Astrocyte (in vitro differentiated cells and primary cell): Measurements from ENCODE around the gene ACSF3. TPM values are rescaled to one million over a fixed set of nuclear protein-coding genes. Genes with fewer than 3 reads are reported as not detected.

Source experiments
- DNase-seq: peaks from one replicate; pipeline ENCODE4 v3.0.0-alpha.2; 2010; ENCODE audit warnings: low read depth
- FAIRE-seq: peaks from 2 replicates; lab custom pipeline; 2011; peaks lifted over from hg19 to GRCh38; lab: Jason Lieb, UNC
- H2AFZ ChIP-seq: 2 replicates; pipeline ENCODE4 v1.6.0; 2012; ENCODE audit warnings: low read depth, low read length, inconsistent platforms
- H3K27ac ChIP-seq: 2 replicates; pipeline ENCODE4 v1.5.1; 2011; ENCODE audit warnings: low read depth, low read length, inconsistent platforms
- H3K27me3 ChIP-seq: 2 replicates; pipeline ENCODE4 v1.6.0; 2011; ENCODE audit warnings: low read length, inconsistent platforms; ENCODE audit not compliant: insufficient read depth
- H3K36me3 ChIP-seq: 2 replicates; pipeline ENCODE4 v1.5.1; 2011; ENCODE audit warnings: low read length, inconsistent platforms; ENCODE audit not compliant: insufficient read depth
- H3K4me1 ChIP-seq: 2 replicates; pipeline ENCODE4 v1.5.1; 2011; ENCODE audit warnings: low read length, inconsistent platforms; ENCODE audit not compliant: insufficient read depth
- H3K4me2 ChIP-seq: 2 replicates; pipeline ENCODE4 v1.6.0; 2012; ENCODE audit warnings: low read length, inconsistent platforms
- H3K4me3 ChIP-seq: 2 replicates; pipeline ENCODE4 v1.5.1; 2011; ENCODE audit warnings: low read depth, mild to moderate bottlenecking, low read length, inconsistent platforms; ENCODE audit not compliant: insufficient read depth
- H3K79me2 ChIP-seq: 2 replicates; pipeline ENCODE4 v1.6.0; 2012; ENCODE audit warnings: mild to moderate bottlenecking, low read length, inconsistent platforms; ENCODE audit not compliant: insufficient read depth
- H3K9ac ChIP-seq: 2 replicates; pipeline ENCODE4 v1.6.0; 2012; ENCODE audit warnings: mild to moderate bottlenecking, low read length, inconsistent platforms
- H3K9me3 ChIP-seq: 2 replicates; pipeline ENCODE4 v1.5.1; 2012; ENCODE audit warnings: low read depth, mild to moderate bottlenecking, low read length, inconsistent platforms; ENCODE audit not compliant: insufficient read depth
- H4K20me1 ChIP-seq: 2 replicates; pipeline ENCODE4 v1.6.0; 2012; ENCODE audit warnings: low read length, inconsistent platforms; ENCODE audit not compliant: insufficient read depth
- H3K27ac Mint-ChIP-seq: one replicate; pipeline ENCODE4 v1.8.0; 2021; ENCODE audit warnings: mild to moderate bottlenecking, mixed read lengths; ENCODE audit not compliant: unreplicated experiment
- H3K27me3 Mint-ChIP-seq: one replicate; pipeline ENCODE4 v1.8.0; 2021; ENCODE audit warnings: low read depth, mixed read lengths; ENCODE audit not compliant: unreplicated experiment
- H3K36me3 Mint-ChIP-seq: one replicate; pipeline ENCODE4 v1.8.0; 2021; ENCODE audit warnings: low read depth, mixed read lengths; ENCODE audit not compliant: unreplicated experiment
- H3K4me1 Mint-ChIP-seq: one replicate; pipeline ENCODE4 v1.8.0; 2021; ENCODE audit warnings: low read depth, mixed read lengths; ENCODE audit not compliant: unreplicated experiment
- H3K4me3 Mint-ChIP-seq: one replicate; pipeline ENCODE4 v1.8.0; 2021; ENCODE audit warnings: mild to moderate bottlenecking, moderate library complexity, mixed read lengths; ENCODE audit not compliant: unreplicated experiment
- H3K9me3 Mint-ChIP-seq: one replicate; pipeline ENCODE4 v1.8.0; 2021; ENCODE audit warnings: mild to moderate bottlenecking, mixed read lengths; ENCODE audit not compliant: unreplicated experiment
- CTCF ChIP-seq: IDR thresholded peaks from 2 replicates; pipeline ENCODE4 v1.5.1; 2011; ENCODE audit warnings: low read depth, mild to moderate bottlenecking, inconsistent platforms, low read length, moderate library complexity; ENCODE audit not compliant: insufficient read depth
- EZH2 ChIP-seq: IDR thresholded peaks from 2 replicates; pipeline ENCODE4 v1.6.1; 2012; ENCODE audit warnings: mild to moderate bottlenecking, low read length, inconsistent platforms; ENCODE audit not compliant: insufficient read depth
- total RNA-seq: library from RNA; stranded (reverse); gene quantifications from 2 replicates; pipeline ENCODE4 v1.2.1, GENCODE V29; 2021

Gene ACSF3
- total RNA-seq, 1 donor from 2014 or later: 17.0 TPM

DNA sequence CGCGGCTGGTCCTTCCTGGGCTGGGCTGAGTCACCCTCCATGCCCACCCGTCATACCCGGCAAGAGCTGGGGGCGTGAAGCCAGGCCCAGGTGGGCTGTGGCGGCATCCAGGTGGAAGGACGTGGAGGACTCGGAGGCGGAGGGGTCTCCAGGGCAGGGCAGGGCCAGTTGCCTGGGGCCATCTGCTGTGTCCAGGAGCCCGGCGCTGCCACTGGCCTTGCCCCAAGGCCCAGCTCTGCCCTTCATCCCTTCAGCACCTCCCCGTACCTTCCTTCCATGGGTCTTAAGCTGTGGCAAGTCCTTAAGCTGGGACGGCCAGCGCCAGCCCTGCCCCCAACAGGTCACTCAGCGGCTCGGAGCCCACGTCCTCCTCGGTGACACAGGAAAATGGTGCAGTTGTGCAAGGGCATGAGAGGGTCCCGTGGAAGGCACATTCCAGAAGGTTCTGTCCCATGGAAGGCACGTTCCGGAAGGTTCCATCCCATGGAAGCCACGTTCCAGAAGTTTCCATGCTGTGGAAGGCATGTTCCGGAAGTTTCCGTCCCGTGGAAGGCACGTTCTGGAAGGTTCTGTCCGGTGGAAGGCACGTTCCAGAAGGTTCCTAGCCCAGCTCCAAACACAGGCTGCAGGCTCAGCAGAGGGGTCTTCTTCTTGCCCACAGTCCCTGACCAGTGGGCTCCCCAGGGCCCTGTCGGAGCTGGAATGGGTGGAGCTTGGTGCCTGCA is 67.5 kb downstream of the ACSF3 start:
- FAIRE-seq: no peak
- DNase-seq: no peak
- Histone ChIP-seq H3K9me3 (peaks cover 9% of the 10 kb centered on the region), H3K4me1 (no peaks in the 10 kb centered on the region), H4K20me1 (no peaks in the 10 kb centered on the region), H2AFZ (no peak overlapping the region), H3K4me2 (no peak overlapping the region), H3K27me3 (no peaks in the 10 kb centered on the region), H3K79me2 (no peaks in the 10 kb centered on the region), H3K9ac (no peak overlapping the region), H3K4me3 (no peak overlapping the region), H3K27ac (no peak overlapping the region), H3K36me3 (no peaks in the 10 kb centered on the region)
- no peak overlapping the region for H3K4me3 Mint-ChIP-seq
- H3K27me3 Mint-ChIP-seq: peaks cover 19% of the 10 kb centered on the region
- no peak overlapping the region for H3K27ac Mint-ChIP-seq
- no peaks in the 10 kb centered on the region for H3K4me1 Mint-ChIP-seq
- peaks cover 1% of the 10 kb centered on the region for H3K36me3 Mint-ChIP-seq
- no peaks in the 10 kb centered on the region for H3K9me3 Mint-ChIP-seq
- TF ChIP-seq EZH2 (no peak), CTCF (no peak)

DNA sequence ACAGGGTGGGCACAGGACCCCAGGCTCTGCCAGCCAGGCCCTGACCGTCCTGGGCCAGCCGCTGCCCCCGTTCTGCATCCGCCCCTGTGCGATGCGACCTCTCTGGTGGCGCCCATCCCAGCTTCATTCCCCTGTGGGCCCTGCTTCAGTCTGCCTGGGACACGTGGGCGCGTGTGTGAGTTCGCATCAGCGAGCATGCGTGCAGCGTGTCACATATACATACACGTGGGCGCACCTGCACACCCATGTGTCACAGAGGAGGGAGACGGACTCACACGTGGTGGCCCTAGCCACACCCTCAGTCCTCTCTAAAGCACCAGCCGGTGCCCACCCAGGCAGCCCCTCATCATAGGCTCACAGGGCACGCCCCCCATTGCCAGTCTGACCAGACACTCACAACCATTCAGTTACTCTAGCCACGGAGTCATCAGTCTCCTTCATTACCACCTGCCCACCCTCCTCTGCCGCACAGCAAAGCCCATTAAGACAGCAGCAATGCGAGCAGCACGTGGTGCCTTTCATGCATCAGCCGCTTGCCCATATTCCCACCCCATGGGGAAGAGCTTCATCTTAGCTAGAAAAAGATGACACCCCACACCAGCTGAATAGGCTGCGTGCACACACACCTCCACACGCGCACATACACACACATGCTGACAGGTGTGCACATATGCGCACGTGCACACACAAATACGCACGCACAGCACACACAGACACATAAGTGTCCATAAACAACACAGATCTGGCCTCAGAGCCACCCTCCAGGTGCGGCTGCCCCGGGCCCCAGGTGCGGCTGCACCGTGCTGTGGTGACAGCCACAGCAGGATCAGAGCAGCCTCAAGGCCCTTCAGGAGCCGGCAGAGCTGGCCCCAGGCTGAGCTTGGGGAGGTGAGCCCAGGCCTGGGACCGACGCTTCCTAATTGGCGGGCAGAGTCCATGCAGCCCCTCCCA is 68.4 kb downstream of the ACSF3 start:
- Histone ChIP-seq H4K20me1 (no peaks in the 10 kb centered on the region), H3K27me3 (no peaks in the 10 kb centered on the region), H3K4me3 (no peak overlapping the region), H2AFZ (no peak overlapping the region), H3K4me2 (no peak overlapping the region), H3K27ac (no peak overlapping the region), H3K79me2 (no peaks in the 10 kb centered on the region), H3K9me3 (peaks cover 9% of the 10 kb centered on the region), H3K36me3 (no peaks in the 10 kb centered on the region), H3K9ac (no peak overlapping the region), H3K4me1 (peaks cover 2% of the 10 kb centered on the region)
- Mint-ChIP-seq H3K4me1 (peaks cover 3% of the 10 kb centered on the region), H3K36me3 (peaks cover 1% of the 10 kb centered on the region), H3K27me3 (peaks cover 19% of the 10 kb centered on the region), H3K4me3 (peak overlapping the region; percentile 43), H3K9me3 (no peaks in the 10 kb centered on the region), H3K27ac (no peak overlapping the region)
- no peak for TF ChIP-seq CTCF
- TF ChIP-seq EZH2: no peak
- no peak for DNase-seq
- no peak for FAIRE-seq
